ENCODE measurements around the gene TRAM2.

Gene TRAM2

GRCh38 chr6:52576054-52576391 lies 837 bp downstream of the TRAM2 start:
- H3K4me1 ChIP-seq (ENCODE audit: low read length), result peaks cover 44% of the 10 kb centered on the region
- H3K9ac ChIP-seq (ENCODE audit: low read length), result peak overlapping the region; percentile 78
- H3K4me2 ChIP-seq (ENCODE audit: low read length), result peak overlapping the region; percentile 96
- H3K4me3 ChIP-seq (ENCODE audit: low read length), result peak overlapping the region; percentile 81
- peaks cover 39% of the 10 kb centered on the region for H4K20me1 ChIP-seq (ENCODE audit: insufficient read depth, low read length)
- TF ChIP-seq CTCF (IDR thresholded peaks at IDR 0.05; ENCODE audit: low read depth, low read length), result no peak
- TF ChIP-seq EZH2phosphoT487 (IDR thresholded peaks at IDR 0.05; ENCODE audit: low read depth), result no peak
- H3K9me3 ChIP-seq (ENCODE audit: insufficient read depth, low read length), result no peaks in the 10 kb centered on the region
- H3K27ac ChIP-seq (ENCODE audit: low read length), result no peak overlapping the region
- no peaks in the 10 kb centered on the region for H3K27me3 ChIP-seq (ENCODE audit: low read depth, low read length)
- H3K79me2 ChIP-seq (ENCODE audit: low read length), result peaks cover 58% of the 10 kb centered on the region
- H2AFZ ChIP-seq (ENCODE audit: low read depth, low read length), result no peak overlapping the region
- peaks cover 10% of the 10 kb centered on the region for H3K36me3 ChIP-seq (replicated peaks; ENCODE audit: low read depth, low read length)

GRCh38 chr6:52575502-52575892 lies 1.4 kb downstream of the TRAM2 start:
- peaks cover 44% of the 10 kb centered on the region for H3K4me1 ChIP-seq (ENCODE audit: low read length)
- no peaks in the 10 kb centered on the region for H3K27me3 ChIP-seq (ENCODE audit: low read depth, low read length)
- H3K79me2 ChIP-seq (ENCODE audit: low read length), result peaks cover 63% of the 10 kb centered on the region
- H3K27ac ChIP-seq (ENCODE audit: low read length), result no peak overlapping the region
- no peak overlapping the region for H2AFZ ChIP-seq (ENCODE audit: low read depth, low read length)
- H3K4me3 ChIP-seq (ENCODE audit: low read length), result peak overlapping the region; percentile 81
- peaks cover 39% of the 10 kb centered on the region for H4K20me1 ChIP-seq (ENCODE audit: insufficient read depth, low read length)
- peaks cover 10% of the 10 kb centered on the region for H3K36me3 ChIP-seq (replicated peaks; ENCODE audit: low read depth, low read length)
- peak overlapping the region; percentile 96 for H3K4me2 ChIP-seq (ENCODE audit: low read length)
- no peak for TF ChIP-seq CTCF (IDR thresholded peaks at IDR 0.05; ENCODE audit: low read depth, low read length)
- TF ChIP-seq EZH2phosphoT487 (IDR thresholded peaks at IDR 0.05; ENCODE audit: low read depth), result no peak
- no peaks in the 10 kb centered on the region for H3K9me3 ChIP-seq (ENCODE audit: insufficient read depth, low read length)
- H3K9ac ChIP-seq (ENCODE audit: low read length), result peak overlapping the region; percentile 78; the same call in 1 of the 2 replicates

GRCh38 chr6:52574709-52575501 lies 2.0 kb downstream of the TRAM2 start:
- H3K4me3 ChIP-seq (ENCODE audit: low read length), result peak overlapping the region; percentile 81
- H2AFZ ChIP-seq (ENCODE audit: low read depth, low read length), result no peak overlapping the region
- no peaks in the 10 kb centered on the region for H3K9me3 ChIP-seq (ENCODE audit: insufficient read depth, low read length)
- H3K36me3 ChIP-seq (replicated peaks; ENCODE audit: low read depth, low read length), result peaks cover 10% of the 10 kb centered on the region
- H3K27me3 ChIP-seq (ENCODE audit: low read depth, low read length), result no peaks in the 10 kb centered on the region
- peaks cover 42% of the 10 kb centered on the region for H4K20me1 ChIP-seq (ENCODE audit: insufficient read depth, low read length)
- H3K4me2 ChIP-seq (ENCODE audit: low read length), result peak overlapping the region; percentile 96
- 0 out of 2 replicates have a peak overlapping the region, but pooled peaks have one; percentile 78 for H3K9ac ChIP-seq (ENCODE audit: low read length)
- no peak overlapping the region for H3K27ac ChIP-seq (ENCODE audit: low read length)
- peaks cover 69% of the 10 kb centered on the region for H3K79me2 ChIP-seq (ENCODE audit: low read length)
- peaks cover 44% of the 10 kb centered on the region for H3K4me1 ChIP-seq (ENCODE audit: low read length)
- no peak for TF ChIP-seq EZH2phosphoT487 (IDR thresholded peaks at IDR 0.05; ENCODE audit: low read depth)
- TF ChIP-seq CTCF (IDR thresholded peaks at IDR 0.05; ENCODE audit: low read depth, low read length), result no peak

GRCh38 chr6:52573295-52573694 lies 3.6 kb downstream of the TRAM2 start:
- Histone ChIP-seq H3K9ac (ENCODE audit: low read length) (no peak overlapping the region), H3K27ac (ENCODE audit: low read length) (no peak overlapping the region), H2AFZ (ENCODE audit: low read depth, low read length) (no peak overlapping the region), H4K20me1 (ENCODE audit: insufficient read depth, low read length) (peaks cover 42% of the 10 kb centered on the region), H3K9me3 (ENCODE audit: insufficient read depth, low read length) (no peaks in the 10 kb centered on the region), H3K4me2 (ENCODE audit: low read length) (peak overlapping the region; percentile 0; the same call in 1 of the 2 replicates), H3K79me2 (ENCODE audit: low read length) (peaks cover 85% of the 10 kb centered on the region), H3K4me1 (ENCODE audit: low read length) (peaks cover 44% of the 10 kb centered on the region), H3K4me3 (ENCODE audit: low read length) (no peak overlapping the region), H3K27me3 (ENCODE audit: low read depth, low read length) (no peaks in the 10 kb centered on the region), H3K36me3 (replicated peaks; ENCODE audit: low read depth, low read length) (peaks cover 5% of the 10 kb centered on the region)
- TF ChIP-seq CTCF (IDR thresholded peaks at IDR 0.05; ENCODE audit: low read depth, low read length), result 0 out of 2 replicates have a peak, but pooled peaks have one; percentile 8
- TF ChIP-seq EZH2phosphoT487 (IDR thresholded peaks at IDR 0.05; ENCODE audit: low read depth), result no peak

All from OCI-LY3 (cell line).